ENCODE measurements around the gene PDGFC. TPM values are rescaled to one million over a fixed set of nuclear protein-coding genes. Genes with fewer than 3 reads are reported as not detected.

PDGFC gene
- total and polyA plus RNA-seq, 2 experiments from 2014 or later = 35.5 to 63.3 TPM

GRCh38 chr4:156773648-156774357 lies 197.8 kb downstream of the PDGFC start:
- Histone ChIP-seq H3K27me3 (no peaks in the 10 kb centered on the region), H4K20me1 (ENCODE audit: insufficient read depth, poor library complexity, severe bottlenecking) (no peaks in the 10 kb centered on the region), H3K4me3 (no peak overlapping the region), H3K9me2 (replicated peaks; ENCODE audit: insufficient read depth) (no peaks in the 10 kb centered on the region), H3K4me1 (ENCODE audit: insufficient read depth) (peaks cover 29% of the 10 kb centered on the region), H3K36me3 (replicated peaks; ENCODE audit: insufficient read depth, low read depth) (no peaks in the 10 kb centered on the region), H2AFZ (no peak overlapping the region), H3K79me2 (peaks cover 5% of the 10 kb centered on the region), H3K27ac (peak overlapping the region; percentile 61), H3K4me2 (no peak overlapping the region), H3K9me3 (ENCODE audit: low read depth) (no peaks in the 10 kb centered on the region)
- DNase-seq (ENCODE audit: low spot score) = no peak
- WGBS (ENCODE audit: low lambda C conversion rate, missing lambda C conversion rate) = 76% methylated on average over 4 of the region's 4 CpGs
- no peak for TF ChIP-seq EZH2 (IDR thresholded peaks at IDR 0.05; ENCODE audit: borderline replicate concordance)
- TF ChIP-seq EZH2phosphoT487 (IDR thresholded peaks at IDR 0.05; ENCODE audit: low read depth, severe bottlenecking, unreplicated experiment) = no peak
- TF ChIP-seq, protein P1, sequence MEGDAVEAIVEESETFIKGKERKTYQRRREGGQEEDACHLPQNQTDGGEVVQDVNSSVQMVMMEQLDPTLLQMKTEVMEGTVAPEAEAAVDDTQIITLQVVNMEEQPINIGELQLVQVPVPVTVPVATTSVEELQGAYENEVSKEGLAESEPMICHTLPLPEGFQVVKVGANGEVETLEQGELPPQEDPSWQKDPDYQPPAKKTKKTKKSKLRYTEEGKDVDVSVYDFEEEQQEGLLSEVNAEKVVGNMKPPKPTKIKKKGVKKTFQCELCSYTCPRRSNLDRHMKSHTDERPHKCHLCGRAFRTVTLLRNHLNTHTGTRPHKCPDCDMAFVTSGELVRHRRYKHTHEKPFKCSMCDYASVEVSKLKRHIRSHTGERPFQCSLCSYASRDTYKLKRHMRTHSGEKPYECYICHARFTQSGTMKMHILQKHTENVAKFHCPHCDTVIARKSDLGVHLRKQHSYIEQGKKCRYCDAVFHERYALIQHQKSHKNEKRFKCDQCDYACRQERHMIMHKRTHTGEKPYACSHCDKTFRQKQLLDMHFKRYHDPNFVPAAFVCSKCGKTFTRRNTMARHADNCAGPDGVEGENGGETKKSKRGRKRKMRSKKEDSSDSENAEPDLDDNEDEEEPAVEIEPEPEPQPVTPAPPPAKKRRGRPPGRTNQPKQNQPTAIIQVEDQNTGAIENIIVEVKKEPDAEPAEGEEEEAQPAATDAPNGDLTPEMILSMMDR (IDR thresholded peaks at IDR 0.05; ENCODE audit: poor library complexity) = no peak

- DNase-seq (ENCODE audit: low spot score) = no peak
- peak overlapping the region; percentile 49 for H3K27ac ChIP-seq
- TF ChIP-seq, protein P1 (IDR thresholded peaks at IDR 0.05; ENCODE audit: poor library complexity) = no peak
- TF ChIP-seq EZH2phosphoT487 (IDR thresholded peaks at IDR 0.05; ENCODE audit: low read depth, severe bottlenecking, unreplicated experiment) (no peak), EZH2 (IDR thresholded peaks at IDR 0.05; ENCODE audit: borderline replicate concordance) (no peak)
These were observed 200.3 kb downstream of the PDGFC start for GRCh38 chr4:156771171-156771837.

DNA sequence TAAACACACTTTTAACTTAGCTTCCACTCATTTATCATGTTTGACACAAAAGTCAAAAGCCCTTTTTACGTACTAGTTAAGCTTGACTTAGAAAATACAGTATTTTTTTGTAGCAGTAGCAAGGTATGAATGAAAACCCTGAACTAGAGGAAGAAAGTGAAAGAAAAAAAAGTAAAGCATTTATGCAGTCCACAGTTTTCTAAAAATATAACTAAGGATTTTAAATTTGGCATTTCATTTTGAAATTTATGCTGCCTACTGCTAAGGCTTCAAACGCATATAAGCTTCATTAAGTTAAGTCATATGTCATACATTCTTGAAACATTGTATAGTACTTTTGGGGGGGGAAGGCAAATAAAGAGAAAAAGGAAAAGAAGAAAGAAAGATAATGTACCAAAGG lies 201.5 kb downstream of the PDGFC start:
- Histone ChIP-seq H2AFZ (no peak overlapping the region), H3K4me2 (no peak overlapping the region), H4K20me1 (ENCODE audit: insufficient read depth, poor library complexity, severe bottlenecking) (no peaks in the 10 kb centered on the region), H3K27me3 (no peaks in the 10 kb centered on the region), H3K4me3 (no peak overlapping the region), H3K9me2 (replicated peaks; ENCODE audit: insufficient read depth) (no peaks in the 10 kb centered on the region), H3K9me3 (ENCODE audit: low read depth) (no peaks in the 10 kb centered on the region), H3K79me2 (no peaks in the 10 kb centered on the region), H3K36me3 (replicated peaks; ENCODE audit: insufficient read depth, low read depth) (no peaks in the 10 kb centered on the region), H3K4me1 (ENCODE audit: insufficient read depth) (peaks cover 20% of the 10 kb centered on the region), H3K27ac (no peak overlapping the region)
- DNase-seq (ENCODE audit: low spot score) = no peak
- TF ChIP-seq, protein P1 (IDR thresholded peaks at IDR 0.05; ENCODE audit: poor library complexity) = no peak
- TF ChIP-seq EZH2 (IDR thresholded peaks at IDR 0.05; ENCODE audit: borderline replicate concordance) (no peak), EZH2phosphoT487 (IDR thresholded peaks at IDR 0.05; ENCODE audit: low read depth, severe bottlenecking, unreplicated experiment) (no peak)
- WGBS (ENCODE audit: low lambda C conversion rate, missing lambda C conversion rate) = 77% methylated on average over 2 of the region's 2 CpGs

More at GRCh38 chr4:156771171-156771837, 200.3 kb downstream of the PDGFC start:
- Histone ChIP-seq H3K9me3 (ENCODE audit: low read depth) (no peaks in the 10 kb centered on the region), H3K36me3 (replicated peaks; ENCODE audit: insufficient read depth, low read depth) (no peaks in the 10 kb centered on the region), H4K20me1 (ENCODE audit: insufficient read depth, poor library complexity, severe bottlenecking) (no peaks in the 10 kb centered on the region), H3K9me2 (replicated peaks; ENCODE audit: insufficient read depth) (no peaks in the 10 kb centered on the region), H3K27me3 (no peaks in the 10 kb centered on the region), H3K4me2 (peak overlapping the region; percentile 33), H3K79me2 (peaks cover 5% of the 10 kb centered on the region), H3K4me3 (no peak overlapping the region), H2AFZ (no peak overlapping the region), H3K4me1 (ENCODE audit: insufficient read depth) (peaks cover 20% of the 10 kb centered on the region)
- WGBS (ENCODE audit: low lambda C conversion rate, missing lambda C conversion rate) = 49% methylated on average over 6 of the region's 6 CpGs

Measured in hepatocyte (in vitro differentiated cells).